ENCODE measurements around the gene ATP11C. TPM values are rescaled to one million over a fixed set of nuclear protein-coding genes. Genes with fewer than 3 reads are reported as not detected.

ATP11C gene
- total RNA-seq, 1 donor from 2014 or later, result 20.4 TPM

- TF ChIP-seq CTCF (IDR thresholded peaks at IDR 0.05), result no peak
- Mint-ChIP-seq H3K27me3 (ENCODE audit: low read depth) (no peaks in the 10 kb centered on the region), H3K27ac (ENCODE audit: unreplicated experiment) (no peak overlapping the region), H3K9me3 (ENCODE audit: low read depth) (peaks cover 9% of the 10 kb centered on the region), H3K4me1 (ENCODE audit: low read depth) (peaks cover 17% of the 10 kb centered on the region), H3K4me3 (ENCODE audit: unreplicated experiment) (no peak overlapping the region), H3K36me3 (ENCODE audit: low read depth) (peaks cover 8% of the 10 kb centered on the region)
- DNase-seq (ENCODE audit: low spot score), result no peak
Measured at GRCh38 chrX:139811942-139812629, 120.8 kb downstream of the ATP11C start.

GRCh38 chrX:139804482-139804881, 128.4 kb downstream of the ATP11C start:
- H3K27ac Mint-ChIP-seq (ENCODE audit: unreplicated experiment), result no peak overlapping the region
- H3K4me3 Mint-ChIP-seq (ENCODE audit: unreplicated experiment), result no peak overlapping the region
- no peak for DNase-seq (ENCODE audit: low spot score)
- no peak for TF ChIP-seq CTCF (IDR thresholded peaks at IDR 0.05)
- H3K9me3 Mint-ChIP-seq (ENCODE audit: low read depth), result peaks cover 12% of the 10 kb centered on the region
- H3K4me1 Mint-ChIP-seq (ENCODE audit: low read depth), result no peaks in the 10 kb centered on the region
- no peaks in the 10 kb centered on the region for H3K27me3 Mint-ChIP-seq (ENCODE audit: low read depth)
- H3K36me3 Mint-ChIP-seq (ENCODE audit: low read depth), result peaks cover 7% of the 10 kb centered on the region

- Mint-ChIP-seq H3K4me3 (ENCODE audit: unreplicated experiment) (no peak overlapping the region), H3K27me3 (ENCODE audit: low read depth) (no peaks in the 10 kb centered on the region), H3K36me3 (ENCODE audit: low read depth) (peaks cover 4% of the 10 kb centered on the region), H3K4me1 (ENCODE audit: low read depth) (no peaks in the 10 kb centered on the region), H3K9me3 (ENCODE audit: low read depth) (peaks cover 13% of the 10 kb centered on the region), H3K27ac (ENCODE audit: unreplicated experiment) (no peak overlapping the region)
- TF ChIP-seq CTCF (IDR thresholded peaks at IDR 0.05), result no peak
- DNase-seq (ENCODE audit: low spot score), result no peak
Measured at GRCh38 chrX:139803224-139803623, 129.6 kb downstream of the ATP11C start.

GRCh38 chrX:139802048-139802447, 130.8 kb downstream of the ATP11C start:
- H3K4me3 Mint-ChIP-seq (ENCODE audit: unreplicated experiment), result no peak overlapping the region
- no peak for TF ChIP-seq CTCF (IDR thresholded peaks at IDR 0.05)
- H3K36me3 Mint-ChIP-seq (ENCODE audit: low read depth), result peaks cover 2% of the 10 kb centered on the region
- H3K27me3 Mint-ChIP-seq (ENCODE audit: low read depth), result no peaks in the 10 kb centered on the region
- H3K9me3 Mint-ChIP-seq (ENCODE audit: low read depth), result peaks cover 6% of the 10 kb centered on the region
- no peak overlapping the region for H3K27ac Mint-ChIP-seq (ENCODE audit: unreplicated experiment)
- H3K4me1 Mint-ChIP-seq (ENCODE audit: low read depth), result no peaks in the 10 kb centered on the region
- DNase-seq (ENCODE audit: low spot score), result no peak

GRCh38 chrX:139801397-139801813, 131.4 kb downstream of the ATP11C start:
- Mint-ChIP-seq H3K27ac (ENCODE audit: unreplicated experiment) (no peak overlapping the region), H3K4me1 (ENCODE audit: low read depth) (no peaks in the 10 kb centered on the region), H3K36me3 (ENCODE audit: low read depth) (peaks cover 2% of the 10 kb centered on the region), H3K27me3 (ENCODE audit: low read depth) (no peaks in the 10 kb centered on the region), H3K9me3 (ENCODE audit: low read depth) (peaks cover 3% of the 10 kb centered on the region), H3K4me3 (ENCODE audit: unreplicated experiment) (no peak overlapping the region)
- DNase-seq (ENCODE audit: low spot score), result no peak
- TF ChIP-seq CTCF (IDR thresholded peaks at IDR 0.05), result no peak

Measured in chondrocyte (in vitro differentiated cells).